ENCODE results near the gene HIRA.

GRCh38 chr22:19412478-19412877, 19.1 kb downstream of the HIRA start:
- no peak for TF ChIP-seq POLR2AphosphoS5 (IDR thresholded peaks at IDR 0.05; ENCODE audit: low read depth, low read length)
- TF ChIP-seq CTCF (IDR thresholded peaks at IDR 0.05; ENCODE audit: control extremely low read depth in 1 of 3, insufficient read depth in 1 of 3, low read depth in 1 of 3, low read length in 3 of 3): no peak
- no peak for TF ChIP-seq EGR1 (IDR thresholded peaks at IDR 0.05; ENCODE audit: borderline replicate concordance, low read depth, low read length)
- TF ChIP-seq POLR2A (IDR thresholded peaks at IDR 0.05; ENCODE audit: control extremely low read depth in 1 of 2, low read depth in 2 of 2, low read length in 2 of 2): no peak
- TF ChIP-seq GABPA (IDR thresholded peaks at IDR 0.05; ENCODE audit: borderline replicate concordance, insufficient read depth, low read length): no peak
- TF ChIP-seq, protein P1, sequence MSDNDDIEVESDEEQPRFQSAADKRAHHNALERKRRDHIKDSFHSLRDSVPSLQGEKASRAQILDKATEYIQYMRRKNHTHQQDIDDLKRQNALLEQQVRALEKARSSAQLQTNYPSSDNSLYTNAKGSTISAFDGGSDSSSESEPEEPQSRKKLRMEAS (IDR thresholded peaks at IDR 0.05): no peak
- no peak for TF ChIP-seq SIX5 (IDR thresholded peaks at IDR 0.05; ENCODE audit: low read depth, low read length)
- TF ChIP-seq SUZ12 (IDR thresholded peaks at IDR 0.05; ENCODE audit: low read length): no peak
- TF ChIP-seq, protein P2, sequence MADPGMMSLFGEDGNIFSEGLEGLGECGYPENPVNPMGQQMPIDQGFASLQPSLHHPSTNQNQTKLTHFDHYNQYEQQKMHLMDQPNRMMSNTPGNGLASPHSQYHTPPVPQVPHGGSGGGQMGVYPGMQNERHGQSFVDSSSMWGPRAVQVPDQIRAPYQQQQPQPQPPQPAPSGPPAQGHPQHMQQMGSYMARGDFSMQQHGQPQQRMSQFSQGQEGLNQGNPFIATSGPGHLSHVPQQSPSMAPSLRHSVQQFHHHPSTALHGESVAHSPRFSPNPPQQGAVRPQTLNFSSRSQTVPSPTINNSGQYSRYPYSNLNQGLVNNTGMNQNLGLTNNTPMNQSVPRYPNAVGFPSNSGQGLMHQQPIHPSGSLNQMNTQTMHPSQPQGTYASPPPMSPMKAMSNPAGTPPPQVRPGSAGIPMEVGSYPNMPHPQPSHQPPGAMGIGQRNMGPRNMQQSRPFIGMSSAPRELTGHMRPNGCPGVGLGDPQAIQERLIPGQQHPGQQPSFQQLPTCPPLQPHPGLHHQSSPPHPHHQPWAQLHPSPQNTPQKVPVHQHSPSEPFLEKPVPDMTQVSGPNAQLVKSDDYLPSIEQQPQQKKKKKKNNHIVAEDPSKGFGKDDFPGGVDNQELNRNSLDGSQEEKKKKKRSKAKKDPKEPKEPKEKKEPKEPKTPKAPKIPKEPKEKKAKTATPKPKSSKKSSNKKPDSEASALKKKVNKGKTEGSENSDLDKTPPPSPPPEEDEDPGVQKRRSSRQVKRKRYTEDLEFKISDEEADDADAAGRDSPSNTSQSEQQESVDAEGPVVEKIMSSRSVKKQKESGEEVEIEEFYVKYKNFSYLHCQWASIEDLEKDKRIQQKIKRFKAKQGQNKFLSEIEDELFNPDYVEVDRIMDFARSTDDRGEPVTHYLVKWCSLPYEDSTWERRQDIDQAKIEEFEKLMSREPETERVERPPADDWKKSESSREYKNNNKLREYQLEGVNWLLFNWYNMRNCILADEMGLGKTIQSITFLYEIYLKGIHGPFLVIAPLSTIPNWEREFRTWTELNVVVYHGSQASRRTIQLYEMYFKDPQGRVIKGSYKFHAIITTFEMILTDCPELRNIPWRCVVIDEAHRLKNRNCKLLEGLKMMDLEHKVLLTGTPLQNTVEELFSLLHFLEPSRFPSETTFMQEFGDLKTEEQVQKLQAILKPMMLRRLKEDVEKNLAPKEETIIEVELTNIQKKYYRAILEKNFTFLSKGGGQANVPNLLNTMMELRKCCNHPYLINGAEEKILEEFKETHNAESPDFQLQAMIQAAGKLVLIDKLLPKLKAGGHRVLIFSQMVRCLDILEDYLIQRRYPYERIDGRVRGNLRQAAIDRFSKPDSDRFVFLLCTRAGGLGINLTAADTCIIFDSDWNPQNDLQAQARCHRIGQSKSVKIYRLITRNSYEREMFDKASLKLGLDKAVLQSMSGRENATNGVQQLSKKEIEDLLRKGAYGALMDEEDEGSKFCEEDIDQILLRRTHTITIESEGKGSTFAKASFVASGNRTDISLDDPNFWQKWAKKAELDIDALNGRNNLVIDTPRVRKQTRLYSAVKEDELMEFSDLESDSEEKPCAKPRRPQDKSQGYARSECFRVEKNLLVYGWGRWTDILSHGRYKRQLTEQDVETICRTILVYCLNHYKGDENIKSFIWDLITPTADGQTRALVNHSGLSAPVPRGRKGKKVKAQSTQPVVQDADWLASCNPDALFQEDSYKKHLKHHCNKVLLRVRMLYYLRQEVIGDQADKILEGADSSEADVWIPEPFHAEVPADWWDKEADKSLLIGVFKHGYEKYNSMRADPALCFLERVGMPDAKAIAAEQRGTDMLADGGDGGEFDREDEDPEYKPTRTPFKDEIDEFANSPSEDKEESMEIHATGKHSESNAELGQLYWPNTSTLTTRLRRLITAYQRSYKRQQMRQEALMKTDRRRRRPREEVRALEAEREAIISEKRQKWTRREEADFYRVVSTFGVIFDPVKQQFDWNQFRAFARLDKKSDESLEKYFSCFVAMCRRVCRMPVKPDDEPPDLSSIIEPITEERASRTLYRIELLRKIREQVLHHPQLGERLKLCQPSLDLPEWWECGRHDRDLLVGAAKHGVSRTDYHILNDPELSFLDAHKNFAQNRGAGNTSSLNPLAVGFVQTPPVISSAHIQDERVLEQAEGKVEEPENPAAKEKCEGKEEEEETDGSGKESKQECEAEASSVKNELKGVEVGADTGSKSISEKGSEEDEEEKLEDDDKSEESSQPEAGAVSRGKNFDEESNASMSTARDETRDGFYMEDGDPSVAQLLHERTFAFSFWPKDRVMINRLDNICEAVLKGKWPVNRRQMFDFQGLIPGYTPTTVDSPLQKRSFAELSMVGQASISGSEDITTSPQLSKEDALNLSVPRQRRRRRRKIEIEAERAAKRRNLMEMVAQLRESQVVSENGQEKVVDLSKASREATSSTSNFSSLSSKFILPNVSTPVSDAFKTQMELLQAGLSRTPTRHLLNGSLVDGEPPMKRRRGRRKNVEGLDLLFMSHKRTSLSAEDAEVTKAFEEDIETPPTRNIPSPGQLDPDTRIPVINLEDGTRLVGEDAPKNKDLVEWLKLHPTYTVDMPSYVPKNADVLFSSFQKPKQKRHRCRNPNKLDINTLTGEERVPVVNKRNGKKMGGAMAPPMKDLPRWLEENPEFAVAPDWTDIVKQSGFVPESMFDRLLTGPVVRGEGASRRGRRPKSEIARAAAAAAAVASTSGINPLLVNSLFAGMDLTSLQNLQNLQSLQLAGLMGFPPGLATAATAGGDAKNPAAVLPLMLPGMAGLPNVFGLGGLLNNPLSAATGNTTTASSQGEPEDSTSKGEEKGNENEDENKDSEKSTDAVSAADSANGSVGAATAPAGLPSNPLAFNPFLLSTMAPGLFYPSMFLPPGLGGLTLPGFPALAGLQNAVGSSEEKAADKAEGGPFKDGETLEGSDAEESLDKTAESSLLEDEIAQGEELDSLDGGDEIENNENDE (IDR thresholded peaks at IDR 0.05; ENCODE audit: insufficient replicate concordance, low read length): no peak
- no peak for TF ChIP-seq SP2 (IDR thresholded peaks at IDR 0.05; ENCODE audit: low read length)
- TF ChIP-seq CBX8 (IDR thresholded peaks at IDR 0.05; ENCODE audit: borderline replicate concordance, low read depth, low read length): no peak
- no peak for TF ChIP-seq ZNF274 (IDR thresholded peaks at IDR 0.05; ENCODE audit: borderline replicate concordance, extremely low read depth, low read length)
